ENCODE results near the gene DPH7.

DNA sequence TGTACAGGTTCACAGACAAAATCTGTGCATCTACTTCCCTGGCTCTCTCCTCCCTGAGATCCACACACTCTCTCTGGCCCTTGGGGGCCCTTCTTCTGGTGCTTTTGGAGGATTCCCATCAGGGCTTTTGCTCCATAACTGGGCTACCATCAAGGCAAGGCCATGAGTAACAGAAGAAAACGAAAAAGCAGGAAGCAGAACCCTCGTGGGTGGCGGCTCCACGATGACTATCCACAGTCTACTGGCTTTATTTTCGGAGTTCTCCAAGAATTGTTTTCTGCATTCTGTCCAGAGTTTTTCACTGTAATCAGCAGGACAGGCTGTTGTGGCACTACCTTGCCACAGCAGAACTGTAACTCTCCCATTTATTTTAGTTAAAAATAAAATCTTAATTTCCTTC lies 48.4 kb downstream of the DPH7 start:
- TF ChIP-seq, protein P1, sequence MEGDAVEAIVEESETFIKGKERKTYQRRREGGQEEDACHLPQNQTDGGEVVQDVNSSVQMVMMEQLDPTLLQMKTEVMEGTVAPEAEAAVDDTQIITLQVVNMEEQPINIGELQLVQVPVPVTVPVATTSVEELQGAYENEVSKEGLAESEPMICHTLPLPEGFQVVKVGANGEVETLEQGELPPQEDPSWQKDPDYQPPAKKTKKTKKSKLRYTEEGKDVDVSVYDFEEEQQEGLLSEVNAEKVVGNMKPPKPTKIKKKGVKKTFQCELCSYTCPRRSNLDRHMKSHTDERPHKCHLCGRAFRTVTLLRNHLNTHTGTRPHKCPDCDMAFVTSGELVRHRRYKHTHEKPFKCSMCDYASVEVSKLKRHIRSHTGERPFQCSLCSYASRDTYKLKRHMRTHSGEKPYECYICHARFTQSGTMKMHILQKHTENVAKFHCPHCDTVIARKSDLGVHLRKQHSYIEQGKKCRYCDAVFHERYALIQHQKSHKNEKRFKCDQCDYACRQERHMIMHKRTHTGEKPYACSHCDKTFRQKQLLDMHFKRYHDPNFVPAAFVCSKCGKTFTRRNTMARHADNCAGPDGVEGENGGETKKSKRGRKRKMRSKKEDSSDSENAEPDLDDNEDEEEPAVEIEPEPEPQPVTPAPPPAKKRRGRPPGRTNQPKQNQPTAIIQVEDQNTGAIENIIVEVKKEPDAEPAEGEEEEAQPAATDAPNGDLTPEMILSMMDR (IDR thresholded peaks at IDR 0.05; ENCODE audit: low read depth, low read length): no peak
- no peak for TF ChIP-seq EZH2phosphoT487 (IDR thresholded peaks at IDR 0.05; ENCODE audit: low read depth)
